ENCODE measurements around the gene C8A.

Gene C8A

GRCh38 chr1:56894014-56894413 lies 39.4 kb downstream of the C8A start:
- DNase-seq (ENCODE audit: low spot score): no peak

DNA sequence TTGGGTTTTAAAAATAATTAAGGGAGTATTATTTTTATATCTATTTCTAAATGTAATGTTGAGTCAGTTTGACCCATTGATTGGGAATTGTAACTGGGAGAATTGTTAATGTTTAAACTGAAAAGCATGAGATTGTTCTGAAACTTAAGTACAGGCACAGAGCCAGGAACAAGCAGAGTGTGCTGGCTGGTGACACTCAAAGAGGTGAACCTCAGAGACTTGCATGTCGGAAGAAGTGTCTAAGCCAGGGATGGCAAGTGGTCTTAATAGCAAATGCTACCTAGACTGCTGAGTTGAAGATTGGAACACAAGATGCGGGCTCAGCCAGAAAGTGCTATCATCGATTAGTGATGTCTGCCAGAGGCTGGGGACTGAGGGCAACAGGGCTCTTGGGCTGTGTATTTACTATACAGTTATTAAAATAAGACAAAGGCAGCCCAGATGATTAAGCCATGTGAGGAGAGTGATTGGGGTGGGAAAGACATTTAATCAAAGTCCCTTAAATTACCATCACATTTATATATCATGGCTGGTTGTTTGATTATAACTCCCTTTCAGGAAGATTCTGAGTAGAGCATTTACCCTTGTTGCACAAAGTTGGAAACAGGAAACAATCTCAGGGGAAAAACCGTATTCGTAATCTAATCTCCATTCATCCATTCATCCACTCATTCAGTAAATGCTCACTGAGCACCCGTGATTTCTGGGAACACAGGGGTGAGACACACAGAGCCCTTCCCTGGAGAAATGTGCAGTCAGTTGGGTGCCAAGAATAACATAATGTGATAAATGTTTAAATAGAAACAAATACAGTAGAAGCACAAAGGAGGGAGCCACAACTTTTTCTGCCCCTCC lies 42.8 kb downstream of the C8A start:
- DNase-seq (ENCODE audit: low spot score): no peak

DNA sequence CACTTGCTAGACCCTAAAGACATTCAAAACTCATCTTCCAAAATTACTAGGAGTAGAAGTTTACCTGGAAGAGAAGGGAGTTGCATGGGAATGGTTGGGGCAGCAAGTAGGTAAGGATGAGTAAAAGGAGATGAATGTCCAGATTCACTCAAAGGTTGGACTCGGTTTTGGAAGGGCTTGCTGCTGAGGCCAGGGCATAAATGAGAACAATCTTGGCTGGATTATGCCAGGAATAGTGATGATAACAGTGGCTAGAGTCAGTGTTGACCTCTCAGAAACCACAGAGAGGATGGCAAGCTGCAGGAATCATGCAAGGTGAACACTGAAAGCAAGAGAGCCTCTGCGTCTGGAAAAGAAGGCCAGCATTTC lies 43.4 kb downstream of the C8A start:
- DNase-seq (ENCODE audit: low spot score): no peak

DNA sequence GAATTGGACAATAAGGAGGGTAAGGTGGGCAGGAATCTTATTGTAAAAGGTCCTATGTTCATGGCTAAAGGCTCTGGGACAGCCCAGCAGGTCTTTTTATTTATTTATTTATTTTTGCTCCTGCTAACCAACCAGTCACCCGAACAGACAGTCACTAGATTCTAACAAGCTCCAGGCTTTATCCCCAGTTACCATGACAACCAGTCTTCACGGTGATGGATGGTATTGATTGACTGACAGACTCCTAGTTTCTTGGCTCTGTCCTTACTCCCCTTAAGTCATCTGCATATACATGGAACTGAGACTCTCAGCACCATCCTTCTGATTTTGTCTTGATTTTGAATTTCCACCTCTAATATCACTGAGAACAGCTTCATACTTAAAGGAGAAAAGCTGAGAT lies 44.3 kb downstream of the C8A start:
- no peak for DNase-seq (ENCODE audit: low spot score)

GRCh38 chr1:56901716-56902115 lies 47.1 kb downstream of the C8A start:
- DNase-seq (ENCODE audit: low spot score): no peak

DNA sequence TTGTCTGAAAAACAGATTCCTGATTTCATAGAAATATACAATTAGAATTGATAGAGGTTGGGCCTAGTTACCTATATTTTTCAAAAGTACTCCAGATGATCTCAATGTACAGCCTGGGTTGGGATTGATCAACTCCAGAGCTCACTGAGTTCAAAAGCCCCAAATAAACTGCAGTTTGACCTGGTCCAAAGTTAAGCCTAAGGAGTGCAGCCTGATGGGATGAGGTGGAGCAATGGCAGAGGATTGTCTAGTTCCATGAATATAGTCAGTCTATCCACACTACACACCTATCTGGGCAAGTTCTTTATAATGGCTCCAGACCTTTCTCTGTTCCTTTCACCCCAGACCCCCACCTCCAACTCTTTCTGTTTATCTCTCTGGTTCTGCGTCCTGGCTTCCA lies 49.2 kb downstream of the C8A start:
- DNase-seq (ENCODE audit: low spot score): no peak

- DNase-seq (ENCODE audit: low spot score): no peak
Measured at GRCh38 chr1:56904663-56905397, 50.2 kb downstream of the C8A start.

GRCh38 chr1:56905667-56906066 lies 51.1 kb downstream of the C8A start:
- no peak for DNase-seq (ENCODE audit: low spot score)

DNA sequence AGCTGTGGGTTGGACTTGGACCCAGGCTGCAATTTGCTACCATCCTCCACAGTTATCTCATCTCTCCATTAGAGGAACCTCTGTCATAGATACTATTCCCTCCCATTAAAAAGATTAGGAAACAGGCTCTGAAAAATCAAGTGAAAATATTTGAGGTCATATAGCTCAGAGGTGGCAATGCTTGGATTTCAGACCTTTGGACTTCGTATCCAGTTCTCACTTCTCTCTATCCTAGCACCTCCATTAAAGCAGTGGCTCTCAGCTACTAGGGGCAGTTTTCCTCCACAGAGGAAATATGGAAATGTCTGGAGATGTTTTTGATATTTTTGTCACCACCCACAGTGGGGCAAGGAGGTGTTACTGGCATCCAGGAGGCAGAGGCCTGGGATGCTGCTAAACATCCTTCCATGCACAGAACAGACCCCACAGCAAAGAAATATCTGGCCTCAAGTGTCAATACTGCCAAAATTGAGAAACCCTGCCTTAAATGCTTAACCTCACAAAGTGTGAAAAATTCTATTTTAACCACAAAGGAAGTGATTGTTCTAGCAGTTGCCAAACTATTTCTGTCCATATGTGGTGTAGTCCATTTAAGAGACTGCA lies 54.1 kb downstream of the C8A start:
- no peak for DNase-seq (ENCODE audit: low spot score)

DNA sequence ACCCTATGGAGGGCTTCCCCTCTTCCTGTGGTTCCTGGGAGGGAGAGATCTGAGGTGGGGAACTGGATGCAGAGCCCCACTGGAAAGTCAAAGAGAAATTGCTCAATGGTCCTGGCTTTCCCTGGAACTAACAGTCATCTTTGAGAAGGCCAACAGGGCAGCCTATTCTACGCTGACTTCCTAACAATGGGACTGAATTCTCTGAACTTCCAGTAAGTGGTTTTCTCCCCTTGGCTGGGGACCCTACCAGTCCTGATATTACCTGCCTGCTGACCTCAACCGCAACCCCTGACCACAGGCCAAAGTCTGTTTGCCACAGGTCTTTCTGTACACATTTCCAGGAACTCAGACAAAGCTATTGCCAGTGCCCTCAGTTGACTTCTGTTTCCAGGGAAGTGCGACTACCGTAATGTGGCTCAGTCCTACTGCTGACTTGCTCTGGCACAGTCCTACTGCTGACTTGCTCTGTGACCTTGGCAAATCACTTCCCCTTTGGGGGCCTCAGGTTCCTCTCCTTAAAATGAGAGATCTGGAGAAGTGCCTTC lies 55.9 kb downstream of the C8A start:
- peak; percentile 14 for DNase-seq (ENCODE audit: low spot score)

GRCh38 chr1:56911098-56911938 lies 56.7 kb downstream of the C8A start:
- DNase-seq (ENCODE audit: low spot score): no peak

DNA sequence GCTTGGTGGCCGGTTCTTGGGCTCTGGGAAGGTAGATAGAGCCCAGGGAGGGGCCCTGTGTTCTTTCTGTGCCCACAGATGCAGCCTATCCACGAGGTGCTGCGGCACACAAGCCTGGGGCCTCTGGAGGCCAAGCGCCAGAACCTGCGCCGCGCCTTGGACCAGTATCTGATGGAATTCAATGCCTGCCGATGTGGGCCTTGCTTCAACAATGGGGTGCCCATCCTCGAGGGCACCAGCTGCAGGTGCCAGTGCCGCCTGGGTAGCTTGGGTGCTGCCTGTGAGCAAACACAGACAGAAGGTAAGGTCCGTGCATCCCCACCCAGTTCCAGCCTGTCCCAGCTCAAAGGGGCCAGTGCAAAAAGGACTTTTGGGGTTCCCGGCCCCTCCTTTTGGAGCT lies 57.7 kb downstream of the C8A start:
- DNase-seq (ENCODE audit: low spot score): no peak

DNA sequence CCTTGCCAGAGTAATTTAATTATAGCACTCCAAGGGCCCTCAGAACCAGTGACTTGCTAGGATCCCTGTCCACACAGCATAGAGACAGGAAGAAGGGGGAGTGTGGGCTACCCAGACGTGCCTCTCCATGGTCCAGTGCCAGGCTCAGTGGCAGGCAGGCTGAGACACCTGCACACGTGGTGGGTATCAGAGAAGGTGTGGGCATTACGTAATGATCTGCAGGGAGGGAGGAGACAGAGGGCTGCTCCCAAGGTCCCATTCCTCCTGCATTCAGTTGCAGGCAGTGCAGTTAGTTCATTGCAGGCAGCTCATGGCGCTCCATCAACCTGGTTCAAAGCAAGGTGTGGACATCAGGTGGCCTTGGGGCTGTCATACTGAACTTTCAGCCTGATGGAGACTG lies 61.4 kb downstream of the C8A start:
- DNase-seq (ENCODE audit: low spot score): no peak

DNA sequence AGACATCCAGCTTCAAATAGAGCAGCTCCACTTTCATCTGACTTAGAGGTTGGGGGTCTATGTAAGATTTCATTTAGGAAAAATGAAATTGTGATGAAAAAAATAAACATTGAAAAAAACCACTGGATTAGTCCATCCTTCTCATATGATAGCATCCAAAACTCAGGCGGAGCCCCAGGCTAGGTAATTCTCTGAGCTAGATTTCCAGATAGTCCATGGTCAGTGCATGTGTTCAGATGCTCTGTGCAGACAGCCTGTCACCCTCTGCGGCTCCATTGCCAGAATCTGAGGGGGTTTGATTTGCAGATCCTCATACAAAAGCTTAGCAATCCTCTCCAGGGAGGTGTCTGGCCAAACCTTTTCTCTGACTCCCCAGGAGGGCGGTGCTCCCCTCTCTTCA lies 62.0 kb downstream of the C8A start:
- no peak for DNase-seq (ENCODE audit: low spot score)

DNA sequence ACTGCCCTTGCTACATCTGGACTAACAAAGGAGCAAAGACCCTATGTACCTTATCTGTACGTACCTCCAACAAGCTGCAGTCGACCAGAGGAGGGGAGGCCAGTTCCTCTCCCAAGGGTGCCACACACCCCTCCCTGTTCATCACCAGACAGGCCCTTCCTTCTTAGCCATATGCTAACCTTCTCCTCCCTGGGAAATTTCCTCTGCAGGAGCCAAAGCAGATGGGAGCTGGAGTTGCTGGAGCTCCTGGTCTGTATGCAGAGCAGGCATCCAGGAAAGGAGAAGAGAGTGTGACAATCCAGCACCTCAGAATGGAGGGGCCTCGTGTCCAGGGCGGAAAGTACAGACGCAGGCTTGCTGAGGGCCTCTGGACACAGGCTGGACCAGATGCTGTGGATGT lies 62.8 kb downstream of the C8A start:
- no peak for DNase-seq (ENCODE audit: low spot score)

- no peak for DNase-seq (ENCODE audit: low spot score)
Measured at GRCh38 chr1:56920591-56921001, 66.0 kb downstream of the C8A start.

GRCh38 chr1:56921479-56921878 lies 66.9 kb downstream of the C8A start:
- no peak for DNase-seq (ENCODE audit: low spot score)

DNA sequence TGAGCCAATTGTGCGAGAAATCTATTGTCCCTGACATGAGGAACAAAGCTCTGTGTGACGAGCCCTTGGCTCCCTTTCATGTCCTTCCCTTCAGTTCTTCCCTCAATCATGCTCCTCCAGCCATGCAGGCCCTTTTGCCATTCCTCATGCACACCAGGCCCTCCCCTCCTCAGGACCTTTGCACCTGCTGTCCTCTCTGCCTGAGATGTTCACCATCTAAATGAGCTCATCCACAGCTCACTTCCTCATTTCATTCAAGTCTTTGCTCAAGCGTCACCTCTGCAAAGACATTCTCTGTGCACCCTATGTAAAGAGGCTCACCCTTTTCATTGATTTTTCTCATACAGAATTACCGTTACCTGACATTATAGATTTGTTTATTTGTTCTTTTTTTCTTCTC lies 67.5 kb downstream of the C8A start:
- no peak for DNase-seq (ENCODE audit: low spot score)

DNA sequence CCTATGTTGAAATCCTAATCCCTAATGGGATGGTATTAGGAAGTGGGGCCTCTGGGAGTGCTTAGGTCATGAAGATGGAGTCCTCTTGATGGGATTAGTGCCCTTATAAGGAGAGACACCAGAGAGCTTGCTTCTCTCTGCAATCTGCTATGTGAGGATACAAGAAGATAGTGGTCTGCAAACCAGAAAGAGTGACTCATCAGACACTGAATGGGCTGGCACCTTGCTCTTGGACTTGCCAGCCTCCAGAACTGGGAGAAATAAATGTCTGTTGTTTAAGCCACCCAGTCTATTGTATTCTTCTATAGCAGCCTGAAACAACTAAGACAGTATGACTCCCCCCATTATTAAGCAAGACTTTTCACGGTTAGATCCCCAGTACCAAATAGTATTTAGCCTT lies 67.9 kb downstream of the C8A start:
- no peak for DNase-seq (ENCODE audit: low spot score)

DNA sequence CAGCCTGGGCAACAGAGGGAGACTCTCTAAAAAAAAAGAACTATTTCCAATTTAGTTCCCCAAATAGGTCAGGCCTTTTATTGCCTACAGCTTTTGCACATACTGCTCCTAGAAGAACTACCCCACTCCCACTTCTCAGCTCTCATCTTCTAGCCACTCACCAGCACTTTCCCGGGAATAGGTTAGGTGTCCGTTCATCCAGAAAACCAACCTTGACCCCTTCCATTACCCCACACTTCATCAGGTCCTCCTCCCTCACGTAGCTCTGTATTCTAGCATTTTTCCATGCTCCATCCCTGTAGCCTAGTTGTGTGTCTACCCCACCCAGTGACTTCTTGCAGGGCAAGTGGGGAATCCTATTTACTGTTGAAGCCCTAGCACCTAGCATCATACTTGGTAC lies 68.6 kb downstream of the C8A start:
- DNase-seq (ENCODE audit: low spot score): no peak

DNA sequence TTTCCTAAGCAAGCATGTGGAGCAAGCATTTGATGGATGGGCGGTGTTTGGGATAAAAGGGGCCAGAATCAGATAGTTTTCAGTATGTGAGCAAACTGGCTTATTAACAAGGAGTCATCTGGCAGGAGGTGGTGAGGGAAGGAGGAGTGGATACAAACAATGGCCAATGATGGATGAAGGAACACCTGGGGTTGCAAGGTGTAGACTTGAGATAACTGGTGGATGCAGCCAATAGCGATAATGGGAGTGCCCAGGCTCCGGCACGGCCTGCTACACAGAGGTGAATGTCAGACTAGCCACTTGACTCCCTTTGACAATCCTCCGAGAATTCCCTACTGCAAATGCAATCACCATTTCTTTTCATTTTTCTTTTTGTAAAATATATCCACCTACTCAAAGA lies 69.5 kb downstream of the C8A start:
- no peak for DNase-seq (ENCODE audit: low spot score)

GRCh38 chr1:56925193-56925592 lies 70.6 kb downstream of the C8A start:
- DNase-seq (ENCODE audit: low spot score): no peak
